HL-60 (cell line): ENCODE data around the gene CRIM1.
A peak's percentile ranks its signal among the peaks of the same experiment; 100 is the strongest.

ENCODE experiments used
- DNase-seq, 2 experiments: peaks; one replicate each; pipeline ENCODE4 v3.0.0-alpha.2; 2010 to 2020; ENCODE audit warnings: low read depth in 1 of 2, low spot score in 1 of 2
- H3K27ac ChIP-seq: fragments of 250-450 bp; sonication (Bioruptor Pico); replicated peaks from 2 replicates; pipeline ENCODE4 v1.5.1; 2020; ENCODE audit warnings: mild to moderate bottlenecking, moderate library complexity
- H3K27me3 ChIP-seq: fragments of 250-450 bp; sonication (Bioruptor Pico); 2 replicates; pipeline ENCODE4 v1.5.1; 2021; ENCODE audit warnings: mild to moderate bottlenecking, moderate library complexity; ENCODE audit not compliant: insufficient read depth, poor library complexity, severe bottlenecking
- H3K4me3 ChIP-seq: replicated peaks from 2 replicates; pipeline ENCODE4 v1.5.1; 2011; ENCODE audit warnings: mild to moderate bottlenecking, control low read depth, low read length; ENCODE audit not compliant: insufficient read depth
- GABPA ChIP-seq: IDR thresholded peaks from 2 replicates; pipeline ENCODE4 v1.6.1; 2012; ENCODE audit warnings: low read depth
- POLR2AphosphoS5 ChIP-seq: IDR thresholded peaks from 2 replicates; pipeline ENCODE4 v1.6.1; 2012; ENCODE audit warnings: low read depth
- SPI1 ChIP-seq: IDR thresholded peaks from 2 replicates; pipeline ENCODE4 v1.6.1; 2012; ENCODE audit warnings: low read depth, mild to moderate bottlenecking, borderline replicate concordance
- TF ChIP-seq, protein P1 (sequence below): IDR thresholded peaks from 2 replicates; pipeline ENCODE4 v1.6.1; 2012; ENCODE audit warnings: low read depth; ENCODE audit not compliant: insufficient replicate concordance
- TF ChIP-seq, protein P2 (sequence below): IDR thresholded peaks from one replicate; pipeline ENCODE4 v1.5.1; 2011; ENCODE audit warnings: low read length, control low read depth, inconsistent platforms; ENCODE audit not compliant: insufficient read depth

CRIM1 gene

DNA sequence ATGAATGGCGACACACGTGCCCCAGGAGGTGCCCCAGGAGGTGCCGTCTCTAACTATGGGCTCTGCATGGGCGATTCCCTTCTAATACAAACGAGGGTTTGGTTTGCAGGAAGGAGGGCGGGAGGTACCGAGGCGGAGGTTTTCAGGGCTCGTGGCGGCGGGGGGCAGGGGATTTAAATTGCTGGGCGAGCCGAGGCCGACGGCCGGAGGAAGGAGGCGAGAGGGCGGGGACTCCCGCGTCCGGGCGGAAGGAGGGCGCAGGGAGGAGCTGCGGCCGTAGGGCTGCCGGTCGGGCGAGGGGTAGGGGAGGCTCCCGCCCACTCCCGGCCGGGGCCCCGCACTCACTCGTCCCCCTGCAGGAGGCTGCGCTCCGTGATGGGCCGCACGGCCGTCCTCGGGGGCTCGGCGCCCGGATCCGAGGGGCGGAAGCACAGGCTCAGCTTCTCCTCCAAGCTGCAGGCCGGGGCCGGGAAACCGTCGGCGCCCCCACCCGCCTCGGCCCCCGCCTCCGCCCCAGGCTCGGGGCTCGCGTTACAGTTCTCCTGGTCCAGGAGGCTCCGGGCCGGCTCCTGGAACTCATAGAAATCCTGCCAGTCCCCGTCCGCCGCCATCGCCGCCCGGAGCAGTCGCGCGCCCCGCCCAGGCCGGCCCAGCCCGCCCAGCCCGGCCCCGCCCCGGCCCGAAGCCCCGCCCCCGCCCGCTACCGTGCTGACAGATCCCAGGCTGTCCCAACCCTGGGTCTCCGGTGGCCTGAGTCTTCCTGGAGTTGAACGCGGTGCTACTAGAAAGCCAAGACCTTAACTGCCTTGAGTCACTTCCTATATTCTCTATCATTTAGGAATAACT is 242.2 kb downstream of the CRIM1 start, which contains the start of gene FEZ2:
Gene FEZ2 (minus strand): TSS at position 637 of the 846 bp plus-strand sequence. CDS start 26 bp downstream, at position 611.
- H3K27me3 ChIP-seq, result no peaks in the 10 kb centered on the region
- peak within 1 kb of the TSS; percentile 82 for H3K27ac ChIP-seq
- H3K4me3 ChIP-seq, result peak within 1 kb of the TSS; percentile 77
- TF ChIP-seq, protein P1, sequence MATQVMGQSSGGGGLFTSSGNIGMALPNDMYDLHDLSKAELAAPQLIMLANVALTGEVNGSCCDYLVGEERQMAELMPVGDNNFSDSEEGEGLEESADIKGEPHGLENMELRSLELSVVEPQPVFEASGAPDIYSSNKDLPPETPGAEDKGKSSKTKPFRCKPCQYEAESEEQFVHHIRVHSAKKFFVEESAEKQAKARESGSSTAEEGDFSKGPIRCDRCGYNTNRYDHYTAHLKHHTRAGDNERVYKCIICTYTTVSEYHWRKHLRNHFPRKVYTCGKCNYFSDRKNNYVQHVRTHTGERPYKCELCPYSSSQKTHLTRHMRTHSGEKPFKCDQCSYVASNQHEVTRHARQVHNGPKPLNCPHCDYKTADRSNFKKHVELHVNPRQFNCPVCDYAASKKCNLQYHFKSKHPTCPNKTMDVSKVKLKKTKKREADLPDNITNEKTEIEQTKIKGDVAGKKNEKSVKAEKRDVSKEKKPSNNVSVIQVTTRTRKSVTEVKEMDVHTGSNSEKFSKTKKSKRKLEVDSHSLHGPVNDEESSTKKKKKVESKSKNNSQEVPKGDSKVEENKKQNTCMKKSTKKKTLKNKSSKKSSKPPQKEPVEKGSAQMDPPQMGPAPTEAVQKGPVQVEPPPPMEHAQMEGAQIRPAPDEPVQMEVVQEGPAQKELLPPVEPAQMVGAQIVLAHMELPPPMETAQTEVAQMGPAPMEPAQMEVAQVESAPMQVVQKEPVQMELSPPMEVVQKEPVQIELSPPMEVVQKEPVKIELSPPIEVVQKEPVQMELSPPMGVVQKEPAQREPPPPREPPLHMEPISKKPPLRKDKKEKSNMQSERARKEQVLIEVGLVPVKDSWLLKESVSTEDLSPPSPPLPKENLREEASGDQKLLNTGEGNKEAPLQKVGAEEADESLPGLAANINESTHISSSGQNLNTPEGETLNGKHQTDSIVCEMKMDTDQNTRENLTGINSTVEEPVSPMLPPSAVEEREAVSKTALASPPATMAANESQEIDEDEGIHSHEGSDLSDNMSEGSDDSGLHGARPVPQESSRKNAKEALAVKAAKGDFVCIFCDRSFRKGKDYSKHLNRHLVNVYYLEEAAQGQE, result no peak
- no peak; the same call in none of the 2 replicates for TF ChIP-seq POLR2AphosphoS5
- TF ChIP-seq, protein P2, sequence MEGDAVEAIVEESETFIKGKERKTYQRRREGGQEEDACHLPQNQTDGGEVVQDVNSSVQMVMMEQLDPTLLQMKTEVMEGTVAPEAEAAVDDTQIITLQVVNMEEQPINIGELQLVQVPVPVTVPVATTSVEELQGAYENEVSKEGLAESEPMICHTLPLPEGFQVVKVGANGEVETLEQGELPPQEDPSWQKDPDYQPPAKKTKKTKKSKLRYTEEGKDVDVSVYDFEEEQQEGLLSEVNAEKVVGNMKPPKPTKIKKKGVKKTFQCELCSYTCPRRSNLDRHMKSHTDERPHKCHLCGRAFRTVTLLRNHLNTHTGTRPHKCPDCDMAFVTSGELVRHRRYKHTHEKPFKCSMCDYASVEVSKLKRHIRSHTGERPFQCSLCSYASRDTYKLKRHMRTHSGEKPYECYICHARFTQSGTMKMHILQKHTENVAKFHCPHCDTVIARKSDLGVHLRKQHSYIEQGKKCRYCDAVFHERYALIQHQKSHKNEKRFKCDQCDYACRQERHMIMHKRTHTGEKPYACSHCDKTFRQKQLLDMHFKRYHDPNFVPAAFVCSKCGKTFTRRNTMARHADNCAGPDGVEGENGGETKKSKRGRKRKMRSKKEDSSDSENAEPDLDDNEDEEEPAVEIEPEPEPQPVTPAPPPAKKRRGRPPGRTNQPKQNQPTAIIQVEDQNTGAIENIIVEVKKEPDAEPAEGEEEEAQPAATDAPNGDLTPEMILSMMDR, result no peak
- no peak for TF ChIP-seq GABPA
- no peak for TF ChIP-seq SPI1
- peak; percentile 39 to 79 for DNase-seq
